ENCODE measurements around the gene ZMYND8.

The ZMYND8 gene

GRCh38 chr20:47238780-47239718, 117.5 kb downstream of the ZMYND8 start:
- no peak for TF ChIP-seq CTCF (IDR thresholded peaks at IDR 0.05; ENCODE audit: borderline replicate concordance, insufficient read depth, low read depth, low read length)
- no peak overlapping the region for H3K4me3 ChIP-seq (ENCODE audit: low read depth, low read length)

DNA sequence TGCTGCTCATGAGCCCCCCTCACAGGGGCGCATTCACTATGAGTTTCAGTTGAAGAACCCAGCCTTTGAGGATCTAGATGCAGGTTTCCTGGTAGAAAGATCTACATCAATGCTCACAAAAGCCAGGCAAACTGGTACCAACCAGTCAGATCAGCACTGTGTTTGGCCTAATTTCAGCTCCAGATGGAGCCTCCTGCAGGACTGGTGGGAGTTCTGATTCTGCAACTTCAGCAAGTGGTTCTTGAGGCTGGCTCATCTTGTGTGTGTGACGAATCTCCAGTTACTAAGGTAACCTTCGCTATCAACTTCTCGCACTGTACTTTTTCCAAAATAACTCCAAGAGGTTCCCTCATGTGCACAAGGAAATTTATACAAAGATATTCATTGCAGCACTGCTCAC, 118.8 kb downstream of the ZMYND8 start:
- no peak overlapping the region for H3K4me3 ChIP-seq (ENCODE audit: low read depth, low read length)
- TF ChIP-seq CTCF (IDR thresholded peaks at IDR 0.05; ENCODE audit: borderline replicate concordance, insufficient read depth, low read depth, low read length) = no peak

DNA sequence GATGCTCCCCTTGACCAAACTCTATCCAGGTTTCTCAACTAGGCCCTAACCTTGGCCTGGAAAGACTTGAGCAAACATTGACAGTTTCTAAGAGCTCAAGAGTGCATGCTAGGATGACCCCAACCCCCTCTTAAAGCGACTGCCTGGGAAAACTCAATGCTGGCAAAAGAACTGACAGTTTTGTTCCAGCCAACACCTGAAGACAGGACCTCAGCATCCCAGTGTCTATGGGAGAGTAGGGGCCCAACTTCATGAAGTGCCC, 119.9 kb downstream of the ZMYND8 start:
- no peak for TF ChIP-seq CTCF (IDR thresholded peaks at IDR 0.05; ENCODE audit: borderline replicate concordance, insufficient read depth, low read depth, low read length)
- no peak overlapping the region for H3K4me3 ChIP-seq (ENCODE audit: low read depth, low read length)

- no peak for TF ChIP-seq CTCF (IDR thresholded peaks at IDR 0.05; ENCODE audit: borderline replicate concordance, insufficient read depth, low read depth, low read length)
- no peak overlapping the region for H3K4me3 ChIP-seq (ENCODE audit: low read depth, low read length)
These were observed 120.5 kb downstream of the ZMYND8 start for GRCh38 chr20:47235853-47236638.

DNA sequence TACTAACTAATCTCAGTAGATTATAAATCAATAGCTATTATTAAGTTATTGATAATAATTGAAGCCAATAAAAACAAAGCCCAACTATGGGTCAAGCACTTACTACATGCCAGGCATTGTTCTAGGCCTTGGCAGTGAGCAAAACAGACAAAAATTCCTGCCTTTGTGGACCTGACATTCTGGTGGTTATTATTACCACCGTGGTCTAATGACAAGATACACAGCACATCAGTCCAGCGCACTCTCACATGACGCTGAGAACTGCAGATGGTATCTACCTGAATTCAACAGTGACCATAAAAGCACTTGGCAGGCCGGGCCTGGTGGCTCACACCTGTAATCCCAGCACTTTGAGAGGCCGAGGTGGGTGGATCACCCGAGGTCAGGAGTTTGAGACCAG, 121.4 kb downstream of the ZMYND8 start:
- no peak for TF ChIP-seq CTCF (IDR thresholded peaks at IDR 0.05; ENCODE audit: borderline replicate concordance, insufficient read depth, low read depth, low read length)
- no peak overlapping the region for H3K4me3 ChIP-seq (ENCODE audit: low read depth, low read length)

- no peak for TF ChIP-seq CTCF (IDR thresholded peaks at IDR 0.05; ENCODE audit: borderline replicate concordance, insufficient read depth, low read depth, low read length)
- no peak overlapping the region for H3K4me3 ChIP-seq (ENCODE audit: low read depth, low read length)
These were observed 122.9 kb downstream of the ZMYND8 start for GRCh38 chr20:47233333-47234188.

Measured in GM12875 (cell line).